Mammary epithelial cell (primary cell): Measurements from ENCODE around the gene CEBPE.

Experiments
- EZH2 ChIP-seq: IDR thresholded peaks from 2 replicates; pipeline ENCODE4 v1.6.1; 2012; ENCODE audit warnings: low read length, inconsistent platforms, borderline replicate concordance
- TF ChIP-seq, protein P1 (sequence below), 2 donors: IDR thresholded peaks in 1 of 2; conservative IDR thresholded peaks in 1 of 2; 2 replicates each; pipeline ENCODE4 v1.5.1; 2011 to 2012; ENCODE audit warnings: inconsistent platforms in 2 of 2, low read length in 2 of 2, mild to moderate bottlenecking in 2 of 2, control low read depth in 1 of 2, low read depth in 1 of 2; ENCODE audit not compliant: insufficient read depth in 1 of 2; ENCODE audit errors: extremely low read depth in 1 of 2

DNA sequence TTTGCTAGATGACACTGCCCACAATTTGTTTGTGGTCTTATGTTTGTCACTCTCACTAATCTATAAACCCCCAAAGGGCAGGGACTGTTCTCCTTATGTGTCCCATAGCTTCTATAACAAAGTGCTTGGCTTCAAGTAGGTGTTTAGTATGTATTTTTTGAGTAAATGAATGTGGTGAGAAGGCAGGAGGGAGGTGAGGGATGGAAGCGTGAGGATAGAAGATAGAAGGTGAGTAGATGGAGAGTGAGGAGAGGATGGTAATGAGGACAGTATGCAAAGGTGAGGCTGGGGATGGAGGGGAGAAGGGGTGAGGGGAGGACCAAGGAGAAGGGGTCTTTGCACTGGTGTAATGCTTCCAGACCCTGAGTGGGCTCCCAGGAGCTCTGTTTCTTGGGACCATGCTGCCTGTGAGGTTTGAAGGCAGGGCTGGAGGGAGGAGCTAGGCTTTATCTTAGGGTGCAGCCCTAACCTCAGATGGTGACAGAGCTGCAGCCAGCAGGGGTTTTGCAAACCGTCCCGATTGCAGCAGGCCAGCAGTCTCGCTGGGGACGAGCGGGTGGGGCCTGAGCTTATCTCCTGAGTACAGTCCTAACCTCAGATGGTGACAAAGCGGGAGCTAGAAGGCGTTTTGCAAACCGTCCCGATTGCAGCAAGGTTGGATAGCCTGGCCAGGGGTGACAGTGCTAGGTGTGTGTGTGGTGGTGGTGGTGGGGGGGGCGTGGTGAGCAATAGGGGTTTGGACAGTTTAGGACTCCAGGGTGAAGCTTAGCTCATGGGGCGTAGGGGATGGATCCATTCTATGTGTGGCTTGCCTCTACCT is 6.5 kb downstream of the CEBPE start:
- TF ChIP-seq, protein P1, sequence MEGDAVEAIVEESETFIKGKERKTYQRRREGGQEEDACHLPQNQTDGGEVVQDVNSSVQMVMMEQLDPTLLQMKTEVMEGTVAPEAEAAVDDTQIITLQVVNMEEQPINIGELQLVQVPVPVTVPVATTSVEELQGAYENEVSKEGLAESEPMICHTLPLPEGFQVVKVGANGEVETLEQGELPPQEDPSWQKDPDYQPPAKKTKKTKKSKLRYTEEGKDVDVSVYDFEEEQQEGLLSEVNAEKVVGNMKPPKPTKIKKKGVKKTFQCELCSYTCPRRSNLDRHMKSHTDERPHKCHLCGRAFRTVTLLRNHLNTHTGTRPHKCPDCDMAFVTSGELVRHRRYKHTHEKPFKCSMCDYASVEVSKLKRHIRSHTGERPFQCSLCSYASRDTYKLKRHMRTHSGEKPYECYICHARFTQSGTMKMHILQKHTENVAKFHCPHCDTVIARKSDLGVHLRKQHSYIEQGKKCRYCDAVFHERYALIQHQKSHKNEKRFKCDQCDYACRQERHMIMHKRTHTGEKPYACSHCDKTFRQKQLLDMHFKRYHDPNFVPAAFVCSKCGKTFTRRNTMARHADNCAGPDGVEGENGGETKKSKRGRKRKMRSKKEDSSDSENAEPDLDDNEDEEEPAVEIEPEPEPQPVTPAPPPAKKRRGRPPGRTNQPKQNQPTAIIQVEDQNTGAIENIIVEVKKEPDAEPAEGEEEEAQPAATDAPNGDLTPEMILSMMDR (conservative IDR thresholded peaks at IDR 0.05 in 1 of 2, IDR thresholded peaks at IDR 0.05 in 1 of 2; ENCODE audit: extremely low read depth in 1 of 2, insufficient read depth in 1 of 2, low read depth in 1 of 2, low read length in 2 of 2), result no peak
- no peak for TF ChIP-seq EZH2
